Activated naive CD4-positive, alpha-beta T cell treated with anti-CD3 and anti-CD28 coated beads, Interleukin-2, amount 10 ng/mL, durations not matched to agents 7 days and 5 days (primary cell): ENCODE data around the gene APOBEC2.

Experiments used
- CTCF ChIA-PET: fragments of 350-600 bp; sonication (Branson Sonifier 250); formaldehyde crosslinking; loops from one replicate; lab custom pipeline; 2021; ENCODE audit warnings: antibody characterized with exemption; lab: Charles Lee
- DNase-seq: peaks from one replicate; pipeline ENCODE4 v3.0.0-alpha.2; 2020
- H3K27ac Mint-ChIP-seq: one replicate; pipeline ENCODE4 v1.8.0; 2021; ENCODE audit warnings: mild to moderate bottlenecking, moderate library complexity, mixed read lengths
- H3K27me3 Mint-ChIP-seq: one replicate; pipeline ENCODE4 v1.8.0; 2021; ENCODE audit warnings: mild to moderate bottlenecking, mixed read lengths
- H3K36me3 Mint-ChIP-seq: one replicate; pipeline ENCODE4 v1.8.0; 2021; ENCODE audit warnings: mixed read lengths
- H3K4me1 Mint-ChIP-seq: one replicate; pipeline ENCODE4 v1.8.0; 2021; ENCODE audit warnings: mixed read lengths
- H3K4me3 Mint-ChIP-seq: one replicate; pipeline ENCODE4 v1.8.0; 2021; ENCODE audit warnings: mild to moderate bottlenecking, moderate library complexity, mixed read lengths
- H3K9me3 Mint-ChIP-seq: one replicate; pipeline ENCODE4 v1.8.0; 2021; ENCODE audit warnings: mixed read lengths

The APOBEC2 gene

GRCh38 chr6:41027241-41027640 is 25.8 kb upstream of the APOBEC2 start:
- Mint-ChIP-seq H3K4me3 (peak overlapping the region; percentile 72), H3K27me3 (no peaks in the 10 kb centered on the region), H3K27ac (peak overlapping the region; percentile 84), H3K9me3 (no peaks in the 10 kb centered on the region), H3K4me1 (peaks cover 24% of the 10 kb centered on the region), H3K36me3 (no peaks in the 10 kb centered on the region)
- no peak for DNase-seq
- CTCF ChIA-PET, result interaction anchor here (0.6 to 10.4 kb wide), 23 partner anchors 9 to 699 kb away, joined by 3 to 113 read pairs (median 5); partner anchors contain the start of genes APOBEC2 and UNC5CL

GRCh38 chr6:41027799-41028560 is 25.0 kb upstream of the APOBEC2 start:
- Mint-ChIP-seq H3K4me3 (peak overlapping the region; percentile 72), H3K4me1 (peaks cover 24% of the 10 kb centered on the region), H3K9me3 (no peaks in the 10 kb centered on the region), H3K27ac (peak overlapping the region; percentile 84), H3K36me3 (no peaks in the 10 kb centered on the region), H3K27me3 (no peaks in the 10 kb centered on the region)
- CTCF ChIA-PET, result interaction anchor here (0.6 to 10.4 kb wide), 31 partner anchors 9 to 818 kb away, joined by 3 to 113 read pairs (median 4); partner anchors contain the start of genes APOBEC2 and UNC5CL
- DNase-seq, result peak; percentile 84

- Mint-ChIP-seq H3K27ac (peak overlapping the region; percentile 84), H3K4me3 (peak overlapping the region; percentile 72), H3K4me1 (peaks cover 24% of the 10 kb centered on the region), H3K27me3 (no peaks in the 10 kb centered on the region), H3K36me3 (no peaks in the 10 kb centered on the region), H3K9me3 (no peaks in the 10 kb centered on the region)
- CTCF ChIA-PET, result interaction anchor here (0.6 to 10.4 kb wide), 22 partner anchors 9 to 817 kb away, joined by 3 to 113 read pairs (median 5); partner anchors contain the start of genes APOBEC2 and UNC5CL
- no peak for DNase-seq
These were observed 24.2 kb upstream of the APOBEC2 start for GRCh38 chr6:41028561-41029412.

GRCh38 chr6:41032830-41033229 is 20.2 kb upstream of the APOBEC2 start:
- Mint-ChIP-seq H3K9me3 (no peaks in the 10 kb centered on the region), H3K27ac (no peak overlapping the region), H3K4me3 (no peak overlapping the region), H3K4me1 (peaks cover 12% of the 10 kb centered on the region), H3K36me3 (no peaks in the 10 kb centered on the region), H3K27me3 (peaks cover 4% of the 10 kb centered on the region)
- CTCF ChIA-PET, result interaction anchor here (0.6 kb wide), 1 partner anchor 26 kb away, joined by 3 read pairs; no protein-coding TSS in a partner anchor
- DNase-seq, result no peak

- Mint-ChIP-seq H3K27me3 (peaks cover 4% of the 10 kb centered on the region), H3K27ac (no peak overlapping the region), H3K36me3 (no peaks in the 10 kb centered on the region), H3K9me3 (no peaks in the 10 kb centered on the region), H3K4me3 (no peak overlapping the region), H3K4me1 (peaks cover 8% of the 10 kb centered on the region)
- no peak for DNase-seq
- CTCF ChIA-PET, result no interaction called here
These were observed 19.2 kb upstream of the APOBEC2 start for GRCh38 chr6:41033776-41034175.

- Mint-ChIP-seq H3K4me3 (no peak overlapping the region), H3K27me3 (peaks cover 4% of the 10 kb centered on the region), H3K4me1 (peaks cover 13% of the 10 kb centered on the region), H3K27ac (no peak overlapping the region), H3K36me3 (no peaks in the 10 kb centered on the region), H3K9me3 (no peaks in the 10 kb centered on the region)
- CTCF ChIA-PET, result interaction anchor here (0.8 to 7.4 kb wide), 5 partner anchors 9 to 141 kb away, joined by 3 to 113 read pairs (median 3); no protein-coding TSS in a partner anchor
- no peak for DNase-seq
These were observed 16.8 kb upstream of the APOBEC2 start for GRCh38 chr6:41036186-41036585.

GRCh38 chr6:41036601-41037000 is 16.4 kb upstream of the APOBEC2 start:
- peaks cover 4% of the 10 kb centered on the region for H3K27me3 Mint-ChIP-seq
- no peaks in the 10 kb centered on the region for H3K9me3 Mint-ChIP-seq
- peaks cover 13% of the 10 kb centered on the region for H3K4me1 Mint-ChIP-seq
- CTCF ChIA-PET, result interaction anchor here (0.8 to 7.4 kb wide), 5 partner anchors 10 to 141 kb away, joined by 3 to 113 read pairs (median 3); no protein-coding TSS in a partner anchor
- DNase-seq, result no peak
- H3K4me3 Mint-ChIP-seq, result no peak overlapping the region
- H3K27ac Mint-ChIP-seq, result no peak overlapping the region
- H3K36me3 Mint-ChIP-seq, result no peaks in the 10 kb centered on the region

DNA sequence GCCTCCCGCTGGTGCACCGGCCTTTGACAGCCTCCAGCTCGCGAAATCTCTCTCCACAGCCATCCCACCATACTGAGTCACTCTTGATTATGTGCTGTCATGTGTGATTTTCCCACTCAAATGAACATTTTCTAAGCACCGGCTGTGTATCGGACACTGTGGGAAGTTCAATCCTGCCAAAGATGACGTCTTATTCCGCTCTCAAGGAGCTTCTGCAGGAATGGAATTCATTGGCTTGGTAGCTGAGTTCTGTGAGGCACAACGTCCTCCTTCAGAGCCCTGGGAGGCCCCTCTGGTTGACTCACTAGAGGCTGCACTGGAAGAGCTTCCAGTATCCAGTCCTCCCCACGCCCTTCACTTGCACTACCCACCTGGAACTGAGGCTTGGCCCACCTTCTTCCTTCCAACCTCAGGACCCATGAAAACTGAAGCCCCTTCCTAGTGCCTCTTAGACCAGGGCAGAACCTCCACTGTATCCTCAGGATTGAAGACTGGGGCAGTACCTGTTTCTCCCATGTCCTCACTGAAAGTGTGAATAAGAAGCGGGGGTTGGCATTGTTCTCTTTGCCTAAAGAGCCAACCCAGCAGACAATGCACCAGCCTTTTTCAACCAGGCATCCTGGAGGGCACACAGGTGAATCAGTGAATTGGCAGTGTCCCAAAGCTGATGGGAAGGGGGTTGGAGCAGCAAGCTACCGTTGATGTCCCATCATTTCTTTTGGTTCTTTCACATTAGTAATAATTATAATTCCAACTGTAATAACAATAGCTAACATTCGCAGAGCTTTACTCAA is 15.7 kb upstream of the APOBEC2 start:
- peaks cover 13% of the 10 kb centered on the region for H3K4me1 Mint-ChIP-seq
- H3K27ac Mint-ChIP-seq, result no peak overlapping the region
- no peaks in the 10 kb centered on the region for H3K36me3 Mint-ChIP-seq
- peaks cover 4% of the 10 kb centered on the region for H3K27me3 Mint-ChIP-seq
- H3K9me3 Mint-ChIP-seq, result no peaks in the 10 kb centered on the region
- DNase-seq, result no peak
- CTCF ChIA-PET, result interaction anchor here (0.8 to 7.4 kb wide), 3 partner anchors 11 to 31 kb away, joined by 3 to 113 read pairs (median 3); no protein-coding TSS in a partner anchor
- no peak overlapping the region for H3K4me3 Mint-ChIP-seq

DNA sequence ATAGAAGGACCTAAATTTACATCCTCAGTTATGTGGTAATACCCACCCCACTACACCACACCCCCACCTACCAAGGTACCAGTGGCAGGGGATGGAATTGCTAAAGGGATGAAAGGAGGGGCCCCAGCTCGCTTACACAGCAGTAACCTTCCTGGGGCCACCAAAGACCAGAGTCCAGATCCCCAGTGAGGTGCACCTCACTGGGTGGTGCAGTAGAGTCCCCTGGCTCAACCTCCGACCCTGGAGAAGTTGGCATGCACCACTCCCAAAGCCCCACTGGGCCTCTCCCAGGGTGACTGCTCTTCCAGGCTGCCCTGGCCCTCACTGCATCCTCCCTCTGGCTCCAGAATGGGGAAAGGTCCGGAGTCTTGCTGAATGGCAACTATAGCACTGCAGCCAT is 14.8 kb upstream of the APOBEC2 start:
- Mint-ChIP-seq H3K9me3 (no peaks in the 10 kb centered on the region), H3K4me3 (no peak overlapping the region), H3K36me3 (no peaks in the 10 kb centered on the region), H3K27me3 (peaks cover 4% of the 10 kb centered on the region), H3K4me1 (peaks cover 13% of the 10 kb centered on the region), H3K27ac (no peak overlapping the region)
- no peak for DNase-seq
- CTCF ChIA-PET, result interaction anchor here (1.2 to 7.4 kb wide), 6 partner anchors 11 to 41 kb away, joined by 5 to 113 read pairs (median 24); no protein-coding TSS in a partner anchor

GRCh38 chr6:41039060-41039998 is 13.7 kb upstream of the APOBEC2 start, which contains the start of gene UNC5CL:
TSS of gene UNC5CL (minus strand) at chr6:41039221. CDS start at chr6:41035074, 4,147 bp downstream.
- Mint-ChIP-seq H3K27ac (no peak within 1 kb of the TSS), H3K9me3 (no peaks in the 10 kb centered on the region), H3K4me1 (peaks cover 13% of the 10 kb centered on the region), H3K27me3 (peaks cover 4% of the 10 kb centered on the region), H3K4me3 (no peak within 1 kb of the TSS), H3K36me3 (no peaks in the 10 kb centered on the region)
- peak; percentile 81 for DNase-seq
- CTCF ChIA-PET, result interaction anchor here (0.7 to 7.4 kb wide), 17 partner anchors 11 to 260 kb away, joined by 3 to 113 read pairs (median 5); no protein-coding TSS in a partner anchor

DNA sequence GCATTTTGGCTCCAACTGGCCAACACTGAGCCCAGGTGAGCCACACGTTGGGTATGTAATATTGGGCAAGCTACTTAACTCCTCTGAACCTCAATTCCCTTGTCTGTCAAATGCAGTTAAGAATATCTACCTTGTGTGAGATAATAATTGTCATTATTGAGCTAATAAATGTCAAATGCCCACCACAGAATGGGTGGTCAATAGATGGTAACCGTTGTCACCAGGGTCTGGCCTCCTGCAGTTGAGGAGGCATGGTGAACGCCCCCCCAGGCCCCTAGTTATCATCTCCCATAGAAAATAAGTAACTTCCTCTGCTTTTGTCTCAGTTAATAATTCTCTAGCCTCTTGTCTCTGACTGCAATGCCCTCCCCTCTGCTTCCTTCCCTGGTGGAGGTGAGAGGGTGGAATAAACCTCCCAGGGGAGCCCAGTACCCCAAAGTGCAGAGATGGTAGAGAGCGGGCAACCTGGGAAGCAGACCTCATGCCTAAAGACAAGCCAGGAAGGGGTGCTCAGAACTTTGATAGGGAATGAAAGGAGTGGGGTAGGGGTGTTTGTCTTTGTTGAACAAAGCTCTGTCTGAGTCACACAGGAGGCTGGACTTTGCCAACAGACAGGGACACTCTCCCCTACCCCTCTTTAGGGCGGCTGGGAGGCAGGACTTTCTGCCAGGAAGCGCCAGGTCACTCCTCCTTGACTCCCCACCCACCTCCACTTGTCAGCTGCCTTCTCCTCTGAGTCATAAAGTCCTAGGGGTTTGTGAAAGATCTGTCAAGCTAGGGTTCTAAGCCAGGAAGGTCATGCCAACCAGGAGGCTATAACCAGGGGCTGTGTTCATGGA is 12.7 kb upstream of the APOBEC2 start:
- no peak overlapping the region for H3K4me3 Mint-ChIP-seq
- CTCF ChIA-PET, result interaction anchor here (0.9 to 7.4 kb wide), 14 partner anchors 10 to 146 kb away, joined by 3 to 113 read pairs (median 5); no protein-coding TSS in a partner anchor
- H3K4me1 Mint-ChIP-seq, result peaks cover 13% of the 10 kb centered on the region
- no peaks in the 10 kb centered on the region for H3K36me3 Mint-ChIP-seq
- DNase-seq, result no peak
- peaks cover 4% of the 10 kb centered on the region for H3K27me3 Mint-ChIP-seq
- no peaks in the 10 kb centered on the region for H3K9me3 Mint-ChIP-seq
- no peak overlapping the region for H3K27ac Mint-ChIP-seq
